Activated CD4-positive, alpha-beta T cell treated with anti-CD3 and anti-CD28 coated beads, Interleukin-2, amount 50 U/mL, for 1 hour (primary cell): Measurements from ENCODE around the gene TRMT61A.

Source experiments
- DNase-seq: peaks from one replicate; pipeline ENCODE4 v3.0.0-alpha.2; 2020

Gene TRMT61A

DNA sequence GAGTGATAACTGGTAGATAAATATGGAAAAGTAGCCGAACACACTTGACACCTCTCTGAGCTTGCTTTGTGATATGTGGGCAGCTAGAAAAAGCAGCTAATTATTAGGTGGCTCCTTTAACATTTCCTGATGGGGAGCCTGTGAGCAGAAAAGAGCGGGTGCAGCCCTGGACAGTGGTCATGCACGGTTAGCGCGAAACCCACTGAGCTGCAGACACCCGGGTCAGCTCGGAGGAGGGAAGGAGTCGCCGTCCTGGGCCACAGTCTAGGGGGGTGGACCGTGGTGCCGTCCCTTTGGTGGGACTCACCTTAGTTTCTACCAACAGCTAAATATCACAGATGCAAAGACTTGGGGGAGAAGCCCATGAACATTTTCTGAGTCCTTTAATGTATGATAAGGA lies 40.4 kb downstream of the TRMT61A start:
- DNase-seq = no peak

DNA sequence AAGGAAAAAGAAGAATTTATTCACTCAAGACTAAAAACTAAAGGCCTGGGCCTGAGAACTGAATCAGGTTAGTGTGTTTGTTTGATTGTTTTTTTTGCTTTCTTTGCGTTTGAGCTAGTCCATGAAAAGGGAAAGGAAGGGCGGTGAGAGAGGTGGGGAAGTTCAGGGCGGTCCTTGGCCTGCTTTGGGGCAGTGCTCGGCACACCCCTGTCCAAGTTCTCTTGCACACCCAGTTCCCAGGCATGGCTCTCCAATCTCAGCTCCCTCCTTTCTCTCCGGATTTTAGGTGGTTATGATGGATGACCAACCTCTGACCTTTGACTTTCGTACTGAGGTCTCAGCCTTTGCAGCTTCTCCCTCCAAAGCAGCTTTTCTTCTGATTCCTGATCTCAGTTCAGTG lies 45.1 kb downstream of the TRMT61A start:
- no peak for DNase-seq

DNA sequence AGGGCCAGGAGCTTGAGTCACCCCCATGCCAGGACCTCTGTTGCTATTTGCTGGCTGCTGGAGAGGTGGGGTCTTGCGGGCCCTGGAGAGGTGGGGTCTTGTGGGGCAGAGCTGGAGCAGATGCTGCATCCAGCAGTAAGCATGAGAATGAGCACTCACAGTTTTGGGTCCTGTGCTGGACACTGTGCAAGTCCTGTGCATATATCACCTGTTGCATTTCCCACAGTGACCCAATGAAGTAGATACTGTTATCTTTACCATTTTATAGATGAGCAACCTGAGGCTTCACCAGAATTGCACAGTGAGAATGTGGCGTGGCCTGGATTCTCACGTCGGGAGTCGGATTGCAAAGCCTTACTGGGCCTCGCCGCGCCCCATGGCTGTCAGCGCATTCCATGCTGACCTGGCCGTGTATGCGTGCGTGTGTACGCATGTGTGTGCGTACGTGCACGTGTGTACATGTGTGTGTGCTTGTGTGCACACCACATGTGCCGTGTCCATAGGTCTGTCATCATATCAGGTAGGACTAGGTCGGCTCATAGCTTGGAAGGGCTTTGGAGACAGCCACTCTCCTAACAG lies 45.8 kb downstream of the TRMT61A start:
- no peak for DNase-seq

DNA sequence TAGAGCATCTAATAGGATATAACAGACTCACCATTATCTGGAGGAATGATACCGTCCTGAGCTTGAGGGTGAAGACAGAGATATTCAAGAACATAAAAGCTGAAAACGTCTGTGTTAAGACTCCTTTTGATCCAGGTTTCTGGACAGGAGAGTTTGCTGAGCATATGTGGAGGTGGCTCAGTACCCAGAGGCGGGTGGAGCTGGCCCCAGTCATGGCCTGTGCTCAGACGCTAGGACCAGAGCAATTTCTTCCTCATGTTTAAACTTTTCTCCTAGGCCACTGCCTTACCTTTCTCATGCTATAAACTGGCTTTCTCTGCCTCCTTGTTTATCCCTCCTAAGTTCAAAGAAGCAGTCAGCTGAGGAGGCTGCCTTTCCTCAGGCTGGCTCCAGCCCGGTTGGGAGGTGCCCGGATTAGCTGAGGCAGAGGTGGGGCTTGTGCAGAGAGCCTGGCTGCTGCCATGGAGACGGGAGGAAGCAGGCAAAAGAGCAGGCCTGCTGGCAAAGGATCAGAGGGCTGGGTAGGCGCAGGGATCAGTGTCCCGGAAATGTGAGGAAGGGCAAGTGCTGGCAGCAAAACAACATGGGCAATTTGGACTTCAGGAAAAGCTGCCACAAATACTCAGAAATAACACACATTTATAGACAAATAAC lies 47.5 kb downstream of the TRMT61A start:
- DNase-seq = no peak

DNA sequence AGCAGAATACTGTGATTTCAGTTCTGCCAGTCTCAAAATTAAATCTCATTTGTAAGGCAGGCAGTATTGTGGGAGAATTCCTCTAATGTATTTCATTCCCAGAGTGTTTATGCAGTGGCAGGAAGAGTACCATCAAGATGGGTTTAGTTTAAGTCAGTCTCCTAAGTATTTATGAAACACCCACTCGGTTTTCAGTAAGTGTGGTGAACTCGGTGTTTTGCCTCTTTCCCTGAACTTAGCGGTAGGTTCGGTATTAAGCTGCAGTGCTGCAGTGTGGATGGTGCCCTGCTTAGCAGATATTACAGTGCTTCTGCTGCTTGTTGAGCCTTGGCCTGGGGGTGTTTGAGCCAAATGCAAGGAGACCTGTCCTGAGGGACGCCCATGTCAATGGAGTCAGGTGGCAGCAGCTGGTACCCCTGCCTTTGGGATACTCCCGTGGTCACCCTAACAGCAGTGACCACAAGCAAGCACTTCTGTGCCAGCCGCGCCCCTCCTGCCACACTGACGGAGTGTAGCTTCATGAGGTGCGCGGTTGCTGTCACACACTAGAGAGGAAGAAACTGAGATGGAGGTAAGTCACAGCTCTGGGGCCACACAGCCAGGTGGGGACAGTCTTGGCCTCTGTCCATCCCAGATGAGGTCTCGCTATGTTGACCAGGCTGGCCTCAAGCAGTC lies 49.5 kb downstream of the TRMT61A start:
- no peak for DNase-seq

GRCh38 chr14:103581206-103581605 lies 52.2 kb downstream of the TRMT61A start:
- DNase-seq = no peak

DNA sequence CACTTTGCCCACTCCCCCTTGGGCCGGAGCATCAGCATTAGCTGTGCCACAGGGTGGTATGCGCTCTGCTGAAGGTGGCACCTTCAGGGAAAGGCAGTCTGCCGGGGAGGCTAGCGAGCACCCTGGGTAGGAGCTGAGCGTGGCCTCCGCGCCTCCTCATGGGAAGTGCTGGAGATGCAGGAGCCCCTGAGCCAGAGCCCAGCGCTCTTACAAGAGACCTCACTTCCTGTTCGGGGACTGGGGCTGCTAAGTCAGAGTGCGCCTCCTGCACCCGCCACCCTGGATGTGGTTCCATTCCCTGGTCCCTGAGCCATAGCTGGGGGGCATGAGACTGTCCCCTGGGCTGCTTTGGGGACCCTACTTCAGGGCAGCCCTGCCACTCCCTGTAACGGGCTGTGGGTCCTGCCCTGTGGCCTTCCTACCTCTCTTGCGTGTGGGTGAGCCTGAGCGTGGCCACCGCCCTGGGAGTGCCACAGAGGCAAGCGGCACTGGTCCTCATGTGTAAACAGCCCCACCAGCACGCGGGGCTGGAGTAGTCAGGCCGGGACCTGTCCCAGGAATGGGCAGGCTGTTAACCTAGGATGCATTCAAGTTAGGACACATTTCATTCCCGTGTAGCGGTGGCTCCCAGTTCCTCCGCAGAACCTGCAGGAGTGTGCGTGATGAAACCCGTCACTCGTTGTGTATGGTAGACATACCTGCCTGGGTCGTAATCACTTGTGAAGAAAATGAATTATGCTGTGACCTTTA lies 53.1 kb downstream of the TRMT61A start:
- no peak for DNase-seq

- DNase-seq = no peak
Measured at GRCh38 chr14:103584326-103584915, 55.4 kb downstream of the TRMT61A start.
